HepG2 (cell line): ENCODE data around the gene ICAM5. TPM values are rescaled to one million over a fixed set of nuclear protein-coding genes. Genes with fewer than 3 reads are reported as not detected.

Experiments
- ARID5B ChIP-seq: IDR thresholded peaks from 2 replicates; pipeline ENCODE4 v1.4.0; 2020; ENCODE audit warnings: mild to moderate bottlenecking, missing genetic modification reagents
- CHCHD3 ChIP-seq: sonication (generic); formaldehyde crosslinking; IDR thresholded peaks from 2 replicates; pipeline ENCODE4 v1.8.0; 2022; ENCODE audit warnings: mild to moderate bottlenecking, missing genetic modification reagents, moderate library complexity
- DR1 ChIP-seq: sonication (generic); formaldehyde crosslinking; IDR thresholded peaks from 2 replicates; pipeline ENCODE4 v1.8.0; 2021; ENCODE audit warnings: mild to moderate bottlenecking, missing genetic modification reagents, inconsistent platforms
- FOXA1 ChIP-seq, 2 experiments: fragments of 450-650 bp in 1 of 2; sonication (generic) in 1 of 2; formaldehyde crosslinking in 1 of 2; IDR thresholded peaks; 2 replicates each; pipeline versions ENCODE4 v1.4.0 to v1.6.1; 2016 to 2020; ENCODE audit warnings: missing genetic modification reagents in 1 of 2
- MAZ ChIP-seq, 2 experiments: sonication (generic) in 1 of 2; formaldehyde crosslinking in 1 of 2; IDR thresholded peaks; 2 replicates each; pipeline versions ENCODE4 v1.5.0 to v1.6.1; 2012 to 2020; ENCODE audit warnings: low read depth in 2 of 2, mild to moderate bottlenecking in 2 of 2, borderline replicate concordance in 1 of 2, improper control_type of control experiment in 1 of 2, low read length in 1 of 2, missing genetic modification reagents in 1 of 2, moderate library complexity in 1 of 2
- NFKB2 ChIP-seq: sonication (generic); formaldehyde crosslinking; IDR thresholded peaks from 2 replicates; pipeline ENCODE4 v1.4.0; 2020; ENCODE audit warnings: missing genetic modification reagents, borderline replicate concordance
- SOX5 ChIP-seq: IDR thresholded peaks from 2 replicates; pipeline ENCODE4 v1.6.1; 2016; ENCODE audit warnings: borderline replicate concordance
- SSRP1 ChIP-seq: IDR thresholded peaks from 2 replicates; pipeline ENCODE4 v1.6.1; 2016; ENCODE audit warnings: control low read depth
- TARDBP ChIP-seq: sonication (generic); formaldehyde crosslinking; IDR thresholded peaks from 2 replicates; pipeline ENCODE4 v1.8.0; 2022; ENCODE audit warnings: mild to moderate bottlenecking, missing genetic modification reagents
- TFDP2 ChIP-seq: sonication (generic); formaldehyde crosslinking; IDR thresholded peaks from 2 replicates; pipeline ENCODE4 v1.4.0; 2020; ENCODE audit warnings: missing genetic modification reagents
- THRA ChIP-seq: sonication (generic); formaldehyde crosslinking; IDR thresholded peaks from 2 replicates; pipeline ENCODE4 v1.4.0; 2020; ENCODE audit warnings: missing genetic modification reagents, borderline replicate concordance
- ZNF143 ChIP-seq: sonication (generic); formaldehyde crosslinking; IDR thresholded peaks from 2 replicates; pipeline ENCODE4 v1.4.0; 2020; ENCODE audit warnings: missing genetic modification reagents
- ZNF414 ChIP-seq: sonication (generic); formaldehyde crosslinking; IDR thresholded peaks from 2 replicates; pipeline ENCODE4 v1.5.0; 2020; ENCODE audit warnings: missing genetic modification reagents
- ZNF784 ChIP-seq: sonication (generic); formaldehyde crosslinking; IDR thresholded peaks from 2 replicates; pipeline ENCODE4 v1.5.1; 2020; ENCODE audit warnings: missing genetic modification reagents, mild to moderate bottlenecking, borderline replicate concordance
- polyA plus RNA-seq, 8 experiments: library from polyadenylated mRNA; depleted of rRNA in 3 of 8; stranded (reverse) in 7 of 8; unstranded in 1 of 8; fragments of >200 nt; fragmentation: Illumina TruSeq in 4 of 8; extraction: Trizol in 4 of 8; gene quantifications; 2 replicates each; pipeline versions ENCODE4 v1.2.1 to v1.2.3, GENCODE V29; 2011 to 2016; ENCODE audit warnings: low read depth in 4 of 8, missing spikeins in 1 of 8, mixed read lengths in 1 of 8; ENCODE audit not compliant: insufficient read depth in 1 of 8
- total RNA-seq, 5 experiments: library from RNA; depleted of rRNA; stranded (reverse); fragments of >200 nt; fragmentation: Illumina TruSeq; extraction: Trizol; gene quantifications; 2 replicates each; pipeline ENCODE4 v1.2.3, GENCODE V29; 2016; ENCODE audit warnings: low read depth in 1 of 5

Gene ICAM5
- total and polyA plus RNA-seq, 2 of the 13 experiments (the other 11 are each of a cell fraction or from before 2014, with no cell fraction given) = 0.46 to 1.6 TPM

GRCh38 chr19:10251792-10252694 is 37.7 kb upstream of the ICAM5 start, which contains the start of gene MRPL4 (continued):
- TF ChIP-seq ZNF784 (peak; percentile 91), TFDP2 (CRISPR knock-in tag) (peak; percentile 76), ZNF143 (peak; percentile 25; the same call in 1 of the 2 replicates), ZNF414 (CRISPR knock-in tag) (peak; percentile 96), MAZ (IDR thresholded peaks at IDR 0.05; ENCODE audit: borderline replicate concordance, low read depth, low read length) (0 out of 2 replicates have a peak, but pooled peaks have one; percentile 26), MAZ (CRISPR knock-in tag; IDR thresholded peaks at IDR 0.05; ENCODE audit: low read depth) (peak; percentile 89), THRA (CRISPR knock-in tag) (peak; percentile 91; the same call in 1 of the 2 replicates), CHCHD3 (peak; percentile 87; the same call in 1 of the 2 replicates), SSRP1 (CRISPR knock-in tag) (no peak), TARDBP (CRISPR knock-in tag) (peak; percentile 93), FOXA1 (IDR thresholded peaks at IDR 0.05) (no peak), FOXA1 (CRISPR knock-in tag; IDR thresholded peaks at IDR 0.05) (0 out of 2 replicates have a peak, but pooled peaks have one; percentile 33), SOX5 (CRISPR knock-in tag) (no peak), NFKB2 (CRISPR knock-in tag) (peak; percentile 93; the same call in 1 of the 2 replicates), ARID5B (CRISPR knock-in tag) (peak; percentile 54), DR1 (CRISPR knock-in tag) (peak; percentile 75; the same call in 1 of the 2 replicates)
